HG03520 (cell line): ENCODE results near the gene UCN.
"Not testable (repeated sequence)": the region's sequence is repeated elsewhere in the genome, so short reads cannot be mapped to it uniquely, and the experiment has no call there.

Experiments
- ATAC-seq: cut with Tn5 transposase; IDR thresholded peaks from one replicate; pipeline ENCODE4 v1.9.1; 2021; ENCODE audit warnings: mild to moderate bottlenecking, moderate library complexity; ENCODE audit not compliant: unreplicated experiment

The UCN gene

GRCh38 chr2:27315122-27315521 lies 6.9 kb upstream of the UCN start:
- ATAC-seq = no peak

GRCh38 chr2:27314709-27315108 lies 6.5 kb upstream of the UCN start:
- ATAC-seq = no peak

DNA sequence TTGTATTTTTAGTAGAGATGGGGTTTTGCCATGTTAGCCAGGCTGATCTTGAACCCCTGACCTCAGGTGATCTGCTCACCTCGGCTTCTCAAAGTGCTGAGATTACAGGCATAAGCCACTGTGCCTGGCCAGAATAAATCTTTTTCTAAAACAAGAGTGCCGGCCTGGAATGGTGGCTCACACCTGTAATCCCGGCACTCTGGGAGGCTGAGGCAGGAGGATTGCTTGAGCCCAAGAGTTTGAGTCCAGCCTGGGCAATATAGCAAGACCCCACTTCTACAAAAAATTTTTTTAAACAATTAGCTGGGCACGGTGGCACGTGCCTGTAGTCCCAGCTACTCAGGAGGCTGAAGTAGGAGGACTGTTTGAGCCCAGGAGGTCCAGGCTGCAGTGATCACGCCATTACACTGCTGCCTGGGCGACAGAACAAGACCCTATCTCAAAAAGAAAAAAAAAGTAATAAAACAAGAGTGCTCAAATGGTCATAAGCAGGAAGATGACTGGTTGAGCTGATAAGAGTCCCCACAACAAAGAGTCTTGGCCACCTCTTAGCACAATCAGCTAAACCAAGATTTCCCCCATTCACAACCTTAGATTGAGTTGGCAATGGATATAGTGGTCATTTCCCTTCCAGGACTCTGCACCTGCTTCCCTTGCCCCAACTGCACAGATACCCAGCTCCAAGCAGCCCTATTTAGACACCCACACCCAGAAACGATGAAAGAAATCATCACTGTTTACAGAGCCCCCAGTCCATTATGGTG lies 5.8 kb upstream of the UCN start:
- no peak for ATAC-seq

DNA sequence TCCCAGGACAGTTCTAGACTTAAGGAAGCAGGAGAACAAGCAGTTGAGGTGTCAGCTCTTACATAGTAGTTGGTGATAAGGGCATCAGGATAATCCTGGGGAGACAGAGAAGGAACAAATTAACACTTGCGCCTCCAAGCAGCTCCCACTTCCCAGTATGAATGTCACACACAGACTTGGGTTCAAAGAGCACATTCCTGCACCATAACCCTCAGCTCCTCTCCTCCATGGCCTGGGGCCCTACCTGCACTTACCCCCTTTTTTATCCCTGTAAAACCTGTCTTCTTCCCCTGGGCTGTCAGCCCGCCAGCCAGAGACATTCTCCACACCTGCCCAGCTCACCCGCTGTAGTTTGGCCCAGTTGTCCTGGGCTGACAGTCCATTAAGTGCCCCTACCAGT lies 3.9 kb upstream of the UCN start:
- ATAC-seq = no peak

GRCh38 chr2:27309651-27310050 lies 1.4 kb upstream of the UCN start:
- no peak for ATAC-seq

- no peak for ATAC-seq
Observed at GRCh38 chr2:27307545-27308358, 493 bp downstream of the UCN start.

- ATAC-seq = no peak
Observed at GRCh38 chr2:27307287-27307544, 1.0 kb downstream of the UCN start.

- no peak for ATAC-seq
Observed at GRCh38 chr2:27306573-27307286, 1.5 kb downstream of the UCN start.

- no peak for ATAC-seq
Observed at GRCh38 chr2:27306136-27306535, 2.1 kb downstream of the UCN start.

GRCh38 chr2:27305516-27305915 lies 2.7 kb downstream of the UCN start:
- no peak for ATAC-seq

- ATAC-seq = no peak
Observed at GRCh38 chr2:27304488-27305240, 3.6 kb downstream of the UCN start.

GRCh38 chr2:27303093-27304025 lies 4.9 kb downstream of the UCN start:
- ATAC-seq = no peak

DNA sequence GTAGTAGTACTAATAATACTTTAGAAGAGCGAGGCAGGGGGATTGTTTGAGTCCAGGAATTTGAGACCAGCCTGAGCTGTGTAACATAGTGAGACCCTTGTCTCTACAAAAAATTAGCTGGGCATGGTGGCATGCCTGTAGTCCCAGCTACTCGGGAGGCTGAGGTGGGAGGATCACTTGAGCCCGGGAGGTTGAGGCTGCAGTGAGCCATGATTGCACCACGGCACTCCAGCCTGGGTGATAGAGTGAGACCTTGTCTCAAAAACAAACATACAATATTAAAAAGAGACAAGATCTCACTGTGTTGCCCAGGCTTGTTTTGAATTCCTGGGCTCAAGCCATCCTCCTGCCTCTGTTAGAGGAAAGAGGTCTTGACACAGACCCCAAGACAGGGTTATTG lies 7.6 kb downstream of the UCN start:
- not testable (repeated sequence) for ATAC-seq

DNA sequence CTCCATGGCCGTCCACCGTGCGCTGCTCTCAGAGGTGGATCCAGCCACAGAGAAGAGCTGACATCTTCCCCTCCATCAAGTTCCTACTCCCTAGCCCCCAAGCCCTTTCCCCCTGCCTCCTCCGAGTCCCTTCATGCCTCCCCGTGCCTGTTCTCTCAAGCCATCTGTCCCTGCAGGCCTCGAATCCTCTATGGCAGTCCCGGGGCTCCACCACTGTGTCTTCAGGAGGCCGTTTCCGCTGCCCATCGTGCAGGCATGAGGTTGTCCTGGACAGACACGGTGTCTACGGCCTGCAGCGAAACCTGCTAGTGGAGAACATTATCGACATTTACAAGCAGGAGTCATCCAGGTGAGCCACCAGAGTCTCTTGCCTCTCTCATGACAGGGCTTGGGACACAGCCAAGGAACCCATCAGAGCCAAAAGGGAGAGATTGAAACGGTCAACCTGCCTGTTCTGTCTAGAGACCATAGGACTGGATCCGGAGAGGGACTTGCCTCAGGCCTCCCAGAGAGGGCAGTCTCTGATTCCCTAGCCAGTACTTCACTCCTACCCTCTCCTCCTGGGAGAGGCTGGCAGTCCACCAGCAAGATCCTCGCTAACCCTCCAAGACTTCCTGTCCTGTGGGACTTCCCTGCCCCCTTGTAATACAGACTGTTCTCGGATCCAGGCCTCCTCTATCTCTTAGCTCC lies 9.7 kb downstream of the UCN start:
- ATAC-seq = no peak

GRCh38 chr2:27297195-27297594 lies 11.1 kb downstream of the UCN start:
- no peak for ATAC-seq

- ATAC-seq = no peak
Observed at GRCh38 chr2:27296481-27296880, 11.8 kb downstream of the UCN start.

GRCh38 chr2:27294928-27295327 lies 13.3 kb downstream of the UCN start:
- no peak for ATAC-seq

- ATAC-seq = no peak
Observed at GRCh38 chr2:27291865-27292264, 16.4 kb downstream of the UCN start.

GRCh38 chr2:27290549-27290948 lies 17.7 kb downstream of the UCN start:
- ATAC-seq = no peak

DNA sequence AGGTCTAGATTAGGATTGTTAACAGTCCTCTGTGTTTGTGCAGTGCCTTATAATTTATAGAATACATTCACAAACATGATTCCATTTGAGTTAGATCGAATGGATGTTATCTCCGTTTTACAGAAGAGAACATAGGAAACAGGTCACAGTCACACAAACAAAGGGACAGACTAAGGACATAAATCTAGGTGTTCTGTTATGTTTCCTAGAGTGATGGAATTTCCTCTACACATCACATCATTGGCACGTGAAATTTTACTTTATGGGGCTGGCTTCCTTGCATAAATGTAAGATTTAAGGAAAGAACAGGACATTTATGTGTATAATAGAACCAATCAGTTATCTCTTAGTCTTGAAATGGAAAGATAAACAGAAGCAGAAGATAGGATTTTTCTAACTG lies 19.6 kb downstream of the UCN start:
- no peak for ATAC-seq
